DMS79 (cell line): ENCODE data around the gene C8G.

Experiments used
- DNase-seq: peaks from one replicate; lab custom pipeline; 2025; lab: John Stamatoyannopoulos, UW

The C8G gene

GRCh38 chr9:136983167-136983566 is 38.1 kb downstream of the C8G start:
- DNase-seq: no peak

- DNase-seq: no peak
Measured at GRCh38 chr9:136983656-136984314, 38.7 kb downstream of the C8G start.

- DNase-seq: no peak
Measured at GRCh38 chr9:136984464-136985026, 39.5 kb downstream of the C8G start.

GRCh38 chr9:136985027-136985602 is 40.1 kb downstream of the C8G start:
- no peak for DNase-seq

GRCh38 chr9:136985853-136986252 is 40.8 kb downstream of the C8G start:
- DNase-seq: no peak

GRCh38 chr9:136988872-136989271 is 43.8 kb downstream of the C8G start:
- no peak for DNase-seq

- no peak for DNase-seq
Measured at GRCh38 chr9:136990242-136990911, 45.3 kb downstream of the C8G start.

GRCh38 chr9:136991993-136992818 is 47.2 kb downstream of the C8G start, which contains the start of gene PAXX:
Gene PAXX (plus strand): TSS chr9:136992422. CDS start chr9:136992444, 22 bp downstream.
- peak; percentile 44 for DNase-seq

GRCh38 chr9:136992819-136993369 is 47.9 kb downstream of the C8G start:
- DNase-seq: no peak

- no peak for DNase-seq
Measured at GRCh38 chr9:136994180-136994887, 49.3 kb downstream of the C8G start.

GRCh38 chr9:136994888-136995230 is 49.8 kb downstream of the C8G start:
- DNase-seq: no peak

GRCh38 chr9:136995362-136995761 is 50.3 kb downstream of the C8G start:
- no peak for DNase-seq

GRCh38 chr9:136995772-136996311 is 50.8 kb downstream of the C8G start:
- DNase-seq: peak; percentile 76
